Suprapubic skin (tissue), 4 donors: ENCODE data around the gene ARHGEF12. TPM values are rescaled to one million over a fixed set of nuclear protein-coding genes. Genes with fewer than 3 reads are reported as not detected.
A peak's percentile ranks its signal among the peaks of the same experiment; 100 is the strongest.

Source experiments
- DNase-seq, 2 donors: peaks; one replicate each; pipeline ENCODE4 v3.0.0-alpha.2; 2019; ENCODE audit warnings: low spot score in 2 of 2
- H3K27ac ChIP-seq: fragments of 200-600 bp; sonication (generic); one replicate; pipeline ENCODE4 v1.5.1; 2019
- H3K27me3 ChIP-seq: fragments of 200-600 bp; sonication (generic); one replicate; pipeline ENCODE4 v1.5.1; 2019
- H3K36me3 ChIP-seq: fragments of 200-600 bp; sonication (generic); one replicate; pipeline ENCODE4 v1.5.1; 2019
- H3K4me1 ChIP-seq: fragments of 200-600 bp; sonication (generic); one replicate; pipeline ENCODE4 v1.5.1; 2019
- H3K4me3 ChIP-seq: fragments of 200-600 bp; sonication (generic); one replicate; pipeline ENCODE4 v1.5.1; 2019; ENCODE audit warnings: mild to moderate bottlenecking
- H3K9me3 ChIP-seq: fragments of 200-600 bp; sonication (generic); one replicate; pipeline ENCODE4 v1.5.1; 2019
- EP300 ChIP-seq: sonication (generic); formaldehyde crosslinking; IDR thresholded peaks from one replicate; pipeline ENCODE4 v1.6.1; 2017; ENCODE audit warnings: antibody characterized with exemption
- POLR2A ChIP-seq, 2 donors: fragments of 450-650 bp; IDR thresholded peaks; one replicate each; pipeline ENCODE4 v1.6.1; 2017; ENCODE audit warnings: antibody characterized with exemption in 2 of 2, mild to moderate bottlenecking in 2 of 2, moderate library complexity in 2 of 2
- POLR2AphosphoS5 ChIP-seq, 3 donors: sonication (generic); formaldehyde crosslinking; IDR thresholded peaks; one replicate each; pipeline ENCODE4 v1.6.1; 2017; ENCODE audit warnings: antibody characterized with exemption in 3 of 3
- WGBS: methylation state at CpG from one replicate; pipeline ENCODE4 v1.1.5; 2018; 5-methylcytosine and 5-hydroxymethylcytosine counted together
- total RNA-seq, 4 donors: library from RNA; depleted of rRNA; stranded (reverse); fragments of >200 nt; gene quantifications; one replicate each; pipeline ENCODE4 v1.1.0, GENCODE V29; 2016
- TF ChIP-seq, protein P1 (sequence below), 2 donors: fragments of 200-600 bp in 1 of 2; fragments of 450-650 bp in 1 of 2; sonication (generic) in 1 of 2; IDR thresholded peaks; one replicate each; pipeline ENCODE4 v1.5.1; 2016 to 2019; ENCODE audit warnings: antibody characterized with exemption in 2 of 2, mild to moderate bottlenecking in 1 of 2, moderate library complexity in 1 of 2

Gene ARHGEF12
- total RNA-seq, 4 donors from 2014 or later, result 107 to 222 (median 138) TPM

DNA sequence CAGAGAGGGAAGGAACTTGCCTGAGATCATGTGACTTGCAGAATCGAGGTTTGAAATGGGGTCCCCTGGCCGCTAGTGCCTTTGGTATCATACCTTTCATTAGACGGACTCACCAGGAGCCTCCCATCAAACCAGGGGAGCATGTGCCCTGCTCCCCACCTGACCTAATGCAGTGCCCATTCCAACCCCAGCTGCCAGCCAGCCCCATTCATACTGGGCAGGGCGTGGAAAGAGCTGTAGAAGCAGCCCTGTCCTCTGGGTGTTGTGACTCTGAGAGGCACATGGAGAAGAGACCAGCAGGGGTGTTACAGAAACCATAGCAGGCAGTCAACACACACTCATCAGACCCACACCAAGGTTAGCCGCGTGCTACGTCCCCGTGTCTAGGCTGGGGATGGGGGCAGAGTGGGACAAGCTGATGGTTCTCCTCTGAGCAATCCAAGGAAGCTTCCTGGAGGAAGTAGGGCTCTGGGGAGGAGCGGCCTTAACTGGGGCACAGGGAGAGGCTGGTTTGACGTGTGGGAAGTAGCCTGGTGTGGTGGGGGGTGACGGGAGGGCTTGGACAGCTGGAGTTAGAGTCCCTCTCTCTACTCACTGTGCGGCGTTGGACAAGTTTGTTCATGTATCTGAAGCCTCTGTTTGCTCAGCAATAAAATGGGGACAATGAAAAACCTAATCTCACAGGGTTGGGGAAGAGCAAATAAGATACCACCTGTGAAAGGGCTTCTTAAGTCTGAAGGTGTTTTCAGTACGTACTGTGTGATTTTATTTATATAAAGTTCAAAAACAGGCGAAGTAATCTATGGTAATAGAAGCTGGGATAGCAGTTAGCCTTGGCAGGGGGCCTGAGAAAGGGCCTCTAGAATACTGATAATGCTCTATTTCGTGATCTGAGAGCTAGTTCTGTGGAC is 189.3 kb downstream of the ARHGEF12 start:
- TF ChIP-seq POLR2AphosphoS5 (IDR thresholded peaks at IDR 0.05) (no peak), POLR2A (IDR thresholded peaks at IDR 0.05) (no peak), EP300 (no peak)
- TF ChIP-seq, protein P1, sequence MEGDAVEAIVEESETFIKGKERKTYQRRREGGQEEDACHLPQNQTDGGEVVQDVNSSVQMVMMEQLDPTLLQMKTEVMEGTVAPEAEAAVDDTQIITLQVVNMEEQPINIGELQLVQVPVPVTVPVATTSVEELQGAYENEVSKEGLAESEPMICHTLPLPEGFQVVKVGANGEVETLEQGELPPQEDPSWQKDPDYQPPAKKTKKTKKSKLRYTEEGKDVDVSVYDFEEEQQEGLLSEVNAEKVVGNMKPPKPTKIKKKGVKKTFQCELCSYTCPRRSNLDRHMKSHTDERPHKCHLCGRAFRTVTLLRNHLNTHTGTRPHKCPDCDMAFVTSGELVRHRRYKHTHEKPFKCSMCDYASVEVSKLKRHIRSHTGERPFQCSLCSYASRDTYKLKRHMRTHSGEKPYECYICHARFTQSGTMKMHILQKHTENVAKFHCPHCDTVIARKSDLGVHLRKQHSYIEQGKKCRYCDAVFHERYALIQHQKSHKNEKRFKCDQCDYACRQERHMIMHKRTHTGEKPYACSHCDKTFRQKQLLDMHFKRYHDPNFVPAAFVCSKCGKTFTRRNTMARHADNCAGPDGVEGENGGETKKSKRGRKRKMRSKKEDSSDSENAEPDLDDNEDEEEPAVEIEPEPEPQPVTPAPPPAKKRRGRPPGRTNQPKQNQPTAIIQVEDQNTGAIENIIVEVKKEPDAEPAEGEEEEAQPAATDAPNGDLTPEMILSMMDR (IDR thresholded peaks at IDR 0.05), result no peak
- Histone ChIP-seq H3K27ac (no peak overlapping the region), H3K9me3 (no peaks in the 10 kb centered on the region), H3K27me3 (peaks cover 5% of the 10 kb centered on the region), H3K4me3 (no peak overlapping the region), H3K36me3 (no peaks in the 10 kb centered on the region), H3K4me1 (peaks cover 7% of the 10 kb centered on the region)
- 87% methylated on average over 15 of the region's 16 CpGs for WGBS
- peak in 1 of 2 donors; percentile 28 for DNase-seq

DNA sequence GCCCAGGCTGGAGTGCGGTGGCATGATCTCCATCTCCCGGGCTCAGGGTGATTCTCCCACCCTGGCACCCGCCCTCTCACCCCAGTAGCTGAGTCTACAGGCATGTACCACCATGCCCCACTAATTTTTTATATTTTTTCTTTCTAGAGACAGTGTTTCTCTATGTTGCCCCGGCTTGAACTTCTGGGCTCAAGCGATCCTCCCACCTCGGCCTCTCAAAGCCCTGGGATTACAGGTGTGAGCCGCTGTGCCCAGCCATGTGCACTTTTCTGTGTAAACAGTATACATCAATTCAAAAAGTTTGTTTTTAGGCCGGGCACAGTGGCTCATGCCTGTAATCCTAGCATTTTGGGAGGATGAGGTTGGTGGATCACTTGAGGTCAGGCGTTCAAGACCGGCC is 190.0 kb downstream of the ARHGEF12 start:
- Histone ChIP-seq H3K4me3 (no peak overlapping the region), H3K4me1 (peaks cover 7% of the 10 kb centered on the region), H3K9me3 (no peaks in the 10 kb centered on the region), H3K27me3 (peaks cover 5% of the 10 kb centered on the region), H3K27ac (no peak overlapping the region), H3K36me3 (no peaks in the 10 kb centered on the region)
- TF ChIP-seq POLR2AphosphoS5 (IDR thresholded peaks at IDR 0.05) (no peak), EP300 (no peak), POLR2A (IDR thresholded peaks at IDR 0.05) (no peak)
- TF ChIP-seq, protein P1 (IDR thresholded peaks at IDR 0.05), result no peak
- no peak for DNase-seq
- 94% methylated on average over 10 of the region's 10 CpGs for WGBS

DNA sequence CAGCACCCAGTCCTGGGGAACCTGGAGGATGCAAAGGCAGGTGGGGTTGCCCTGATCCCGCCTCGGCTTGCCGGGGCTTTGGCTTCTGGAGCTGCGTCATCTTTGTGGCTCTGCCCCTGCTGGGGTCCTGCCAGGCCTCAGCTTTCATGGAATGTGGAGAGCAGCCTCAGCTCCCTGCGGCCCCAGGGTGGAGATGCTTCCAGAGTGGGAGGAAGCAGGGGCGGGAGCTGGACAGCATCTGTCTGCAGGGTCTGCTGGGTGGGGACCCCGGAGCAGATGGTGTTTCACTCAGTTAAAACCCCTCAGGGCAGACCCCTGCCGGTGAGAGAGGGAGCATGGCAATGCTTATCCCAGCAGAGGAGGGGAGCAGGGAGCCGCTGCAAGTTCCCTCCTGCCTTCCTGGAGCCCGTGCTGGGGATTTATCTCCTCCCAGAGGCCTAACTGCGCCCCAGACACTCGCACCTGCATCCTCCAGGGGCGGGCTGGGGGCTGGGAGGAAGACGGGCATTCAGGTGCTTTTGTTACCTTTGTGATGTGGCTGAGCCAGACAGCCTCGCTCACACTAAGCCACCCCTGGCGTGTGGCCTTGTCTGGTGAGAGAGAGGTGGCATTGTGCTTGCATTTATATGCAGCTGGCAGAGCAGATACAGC is 191.0 kb downstream of the ARHGEF12 start:
- H3K4me3 ChIP-seq, result no peak overlapping the region
- TF ChIP-seq POLR2AphosphoS5 (IDR thresholded peaks at IDR 0.05) (no peak), EP300 (no peak), POLR2A (IDR thresholded peaks at IDR 0.05) (no peak)
- TF ChIP-seq, protein P1 (IDR thresholded peaks at IDR 0.05), result no peak
- H3K36me3 ChIP-seq, result no peaks in the 10 kb centered on the region
- H3K27ac ChIP-seq, result no peak overlapping the region
- H3K27me3 ChIP-seq, result peaks cover 5% of the 10 kb centered on the region
- 23% methylated on average over 13 of the region's 16 CpGs for WGBS
- DNase-seq, result no peak
- peaks cover 7% of the 10 kb centered on the region for H3K4me1 ChIP-seq
- no peaks in the 10 kb centered on the region for H3K9me3 ChIP-seq

DNA sequence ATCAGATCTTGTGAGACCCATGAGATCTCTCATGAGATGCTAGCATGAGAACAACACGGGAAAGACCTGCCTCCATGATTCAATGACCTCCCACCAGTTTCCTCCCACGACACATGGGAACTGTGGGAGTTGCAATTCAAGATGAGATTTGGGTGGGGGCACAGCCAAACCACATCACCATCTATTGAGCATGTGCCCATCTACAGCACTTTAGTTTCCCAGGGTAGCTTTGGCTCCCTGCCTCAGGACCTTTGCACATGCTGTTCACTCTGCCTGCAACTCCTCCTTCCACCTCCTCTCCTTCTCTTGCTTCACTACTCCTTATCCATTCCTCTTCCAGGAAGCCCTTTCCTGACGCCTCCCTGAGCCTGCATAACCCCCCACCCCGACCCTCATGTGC is 192.5 kb downstream of the ARHGEF12 start:
- DNase-seq, result no peak
- H3K27me3 ChIP-seq, result peaks cover 5% of the 10 kb centered on the region
- no peak overlapping the region for H3K27ac ChIP-seq
- no peak overlapping the region for H3K4me3 ChIP-seq
- H3K36me3 ChIP-seq, result no peaks in the 10 kb centered on the region
- TF ChIP-seq EP300 (no peak), POLR2AphosphoS5 (IDR thresholded peaks at IDR 0.05) (no peak), POLR2A (IDR thresholded peaks at IDR 0.05) (no peak)
- TF ChIP-seq, protein P1 (IDR thresholded peaks at IDR 0.05), result no peak
- WGBS, result 85% methylated on average over 4 of the region's 4 CpGs
- H3K9me3 ChIP-seq, result no peaks in the 10 kb centered on the region
- H3K4me1 ChIP-seq, result peaks cover 7% of the 10 kb centered on the region

DNA sequence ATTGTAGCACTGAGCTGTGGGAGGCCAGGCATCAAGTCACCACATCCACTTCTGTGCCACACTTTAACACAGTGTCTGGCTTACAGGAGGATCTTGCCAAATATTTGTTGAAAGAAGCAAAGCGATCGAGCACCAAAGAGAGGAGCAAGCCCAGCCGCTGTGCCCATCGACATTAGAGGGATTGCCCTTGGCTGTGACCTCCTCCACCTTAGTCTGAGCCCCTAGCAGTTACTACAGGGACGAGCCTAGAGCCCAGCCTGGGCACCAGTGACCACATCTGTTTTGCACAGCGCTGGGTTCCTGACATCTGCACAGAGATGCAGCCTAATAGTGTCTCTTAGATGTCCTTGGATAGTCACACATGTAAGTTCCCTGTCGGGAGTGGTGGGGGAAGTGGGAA is 193.0 kb downstream of the ARHGEF12 start:
- TF ChIP-seq POLR2A (IDR thresholded peaks at IDR 0.05) (no peak), EP300 (no peak)
- H3K4me1 ChIP-seq, result peaks cover 7% of the 10 kb centered on the region
- H3K9me3 ChIP-seq, result no peaks in the 10 kb centered on the region
- no peaks in the 10 kb centered on the region for H3K36me3 ChIP-seq
- DNase-seq, result no peak
- WGBS, result 90% methylated on average over 6 of the region's 7 CpGs
- no peak overlapping the region for H3K27ac ChIP-seq
- peaks cover 6% of the 10 kb centered on the region for H3K27me3 ChIP-seq
- no peak overlapping the region for H3K4me3 ChIP-seq
